PC-9 (cell line): Measurements from ENCODE around the gene CTNNB1.

Source experiments
- EZH2 ChIP-seq: fragments of 200-600 bp; sonication (generic); IDR thresholded peaks from 2 replicates; pipeline ENCODE4 v1.8.0; 2017; ENCODE audit warnings: antibody characterized with exemption, low read depth
- TF ChIP-seq, protein P1 (sequence below): fragments of 200-600 bp; sonication (generic); conservative IDR thresholded peaks from 2 replicates; pipeline ENCODE4 v1.6.1; 2017; ENCODE audit warnings: mixed run types, antibody characterized with exemption, mild to moderate bottlenecking, moderate library complexity

DNA sequence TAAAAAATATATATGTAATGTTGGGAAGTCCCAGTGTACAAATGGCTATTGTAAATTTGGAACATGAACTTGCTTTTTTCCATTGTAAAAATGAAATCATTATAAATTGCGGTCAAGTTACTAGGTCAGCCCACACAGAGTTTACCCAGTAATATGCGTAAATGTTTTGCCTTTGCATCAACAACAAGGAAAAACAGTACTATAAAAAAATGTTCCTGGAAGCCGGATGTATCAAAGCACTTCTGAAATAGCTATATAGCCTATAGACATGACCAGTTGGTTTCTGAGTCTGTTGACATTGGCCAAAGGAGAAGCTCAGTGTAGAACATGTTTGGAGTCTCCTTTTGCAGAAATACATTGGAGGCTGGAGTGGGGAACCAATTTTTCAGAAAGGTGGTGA is 23.2 kb downstream of the CTNNB1 start:
- TF ChIP-seq, protein P1, sequence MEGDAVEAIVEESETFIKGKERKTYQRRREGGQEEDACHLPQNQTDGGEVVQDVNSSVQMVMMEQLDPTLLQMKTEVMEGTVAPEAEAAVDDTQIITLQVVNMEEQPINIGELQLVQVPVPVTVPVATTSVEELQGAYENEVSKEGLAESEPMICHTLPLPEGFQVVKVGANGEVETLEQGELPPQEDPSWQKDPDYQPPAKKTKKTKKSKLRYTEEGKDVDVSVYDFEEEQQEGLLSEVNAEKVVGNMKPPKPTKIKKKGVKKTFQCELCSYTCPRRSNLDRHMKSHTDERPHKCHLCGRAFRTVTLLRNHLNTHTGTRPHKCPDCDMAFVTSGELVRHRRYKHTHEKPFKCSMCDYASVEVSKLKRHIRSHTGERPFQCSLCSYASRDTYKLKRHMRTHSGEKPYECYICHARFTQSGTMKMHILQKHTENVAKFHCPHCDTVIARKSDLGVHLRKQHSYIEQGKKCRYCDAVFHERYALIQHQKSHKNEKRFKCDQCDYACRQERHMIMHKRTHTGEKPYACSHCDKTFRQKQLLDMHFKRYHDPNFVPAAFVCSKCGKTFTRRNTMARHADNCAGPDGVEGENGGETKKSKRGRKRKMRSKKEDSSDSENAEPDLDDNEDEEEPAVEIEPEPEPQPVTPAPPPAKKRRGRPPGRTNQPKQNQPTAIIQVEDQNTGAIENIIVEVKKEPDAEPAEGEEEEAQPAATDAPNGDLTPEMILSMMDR: no peak
- no peak for TF ChIP-seq EZH2
